Heart left ventricle (tissue), 16 donors: ENCODE measurements around the gene ADGRG7. TPM values are rescaled to one million over a fixed set of nuclear protein-coding genes. Genes with fewer than 3 reads are reported as not detected.

ENCODE experiments used
- ATAC-seq, 4 donors: fragments of 200-7000 bp; cut with Tn5 transposase; one replicate each; pipeline ENCODE4 v1.9.1; 2020 to 2022; ENCODE audit warnings: moderate library complexity in 4 of 4, mild to moderate bottlenecking in 3 of 4, moderate number of reproducible peaks in 1 of 4
- DNase-seq, 5 donors: peaks; one replicate each; pipeline ENCODE4 v3.0.0-alpha.2; 2020
- H3K27ac ChIP-seq, 12 donors: fragments of 200-600 bp; sonication (generic) in 4 of 12; one replicate each; pipeline versions ENCODE4 v1.5.0 to v1.8.0; 2016 to 2022; ENCODE audit warnings: mild to moderate bottlenecking in 2 of 12
- H3K27me3 ChIP-seq, 9 donors: fragments of 200-600 bp; sonication (generic) in 2 of 9; one replicate each; pipeline versions ENCODE4 v1.5.1 to v1.8.0; 2016 to 2022; ENCODE audit warnings: mild to moderate bottlenecking in 3 of 9
- H3K36me3 ChIP-seq, 9 donors: fragments of 200-600 bp; sonication (generic) in 2 of 9; one replicate each; pipeline versions ENCODE4 v1.5.0 to v1.8.0; 2018 to 2022; ENCODE audit warnings: mild to moderate bottlenecking in 2 of 9
- H3K4me1 ChIP-seq, 12 donors: fragments of 200-600 bp; sonication (generic) in 4 of 12; one replicate each; pipeline versions ENCODE4 v1.5.0 to v1.8.0; 2016 to 2022; ENCODE audit warnings: mild to moderate bottlenecking in 3 of 12
- H3K4me3 ChIP-seq, 12 donors: fragments of 200-600 bp; sonication (generic) in 4 of 12; one replicate each; pipeline versions ENCODE4 v1.5.0 to v1.8.0; 2017 to 2022; ENCODE audit warnings: mild to moderate bottlenecking in 9 of 12, moderate library complexity in 4 of 12
- H3K9me3 ChIP-seq, 12 donors: fragments of 200-600 bp; sonication (generic) in 4 of 12; one replicate each; pipeline versions ENCODE4 v1.5.0 to v1.8.0; 2016 to 2022; ENCODE audit warnings: mild to moderate bottlenecking in 1 of 12
- POLR2A ChIP-seq, 2 donors: fragments of 450-650 bp; IDR thresholded peaks; one replicate each; pipeline ENCODE4 v1.6.1; 2017; ENCODE audit warnings: antibody characterized with exemption in 2 of 2, mild to moderate bottlenecking in 2 of 2, moderate library complexity in 2 of 2
- WGBS, 4 donors: extraction: QIAGEN DNeasy Blood & Tissue Kit in 2 of 4; methylation state at CpG; one replicate each; pipeline versions ENCODE4 v1.1.5 to v1.1.7; 2013 to 2018; 5-methylcytosine and 5-hydroxymethylcytosine counted together
- intact Hi-C, 10 donors: fragments of 100-400 bp; cut with DNase I; formaldehyde crosslinking; loops; one replicate each; pipeline versions ENCODE4 v1.11.1 to v1.14.2; 2022
- long read RNA-seq, 3 donors: library from polyadenylated mRNA; unstranded; transcript quantifications; one replicate each; pipeline ENCODE4 v2.0.0, GENCODE V29; 2020 to 2021
- polyA plus RNA-seq, 2 donors: library from polyadenylated mRNA; stranded (reverse); fragments of 200-250 nt; gene quantifications; one replicate each; pipeline ENCODE4 v1.2.3, GENCODE V29; 2013
- total RNA-seq, 9 donors: library from RNA; depleted of rRNA in 2 of 9; stranded (reverse); fragments of >200 nt in 2 of 9; fragmentation: NEBNext Ultra II Directional in 3 of 9; extraction: Animal tissue kit (Norgen Biotek cat#: 25700) in 3 of 9; gene quantifications; one replicate each; pipeline versions ENCODE4 v1.1.0 to v1.2.4, GENCODE V29; 2016 to 2023
- TF ChIP-seq, protein P1 (sequence below), 12 donors: fragments of 200-600 bp; sonication (generic) in 4 of 12; IDR thresholded peaks; one replicate each; pipeline versions ENCODE4 v1.5.0 to v1.8.0; 2018 to 2022; ENCODE audit warnings: antibody characterized with exemption in 12 of 12, mild to moderate bottlenecking in 5 of 12
- donor health status: ischemic (EF 13 %, LVEDD 7.1; RV severe dilation, severe dysfunction).
- donor health status: healthy with polysubstance abuse.
- donor health status: DM: no; HTN: yes; CAD: no.
- donor health status: DM: no; HTN: no; CAD: no.
- donor health status: ischemic (EF 25% LVEDD 6.9; RV normal size, moderate dysfunction).
- donor health status: ischemic (EF 25% LVEDD 5.7; RV mildly dilated, moderate dysfunction).
- donor health status: healthy.
- donor health status: DM: yes; HTN: yes; CAD: no.
- donor health status: ischemic (EF 35%, LVEDD 5.7; RV mildly dilated, moderate dysfunction).
- donor health status: nonischemic (EF 11% LVEDD 7.7; RV severe dilation, severe dysfunction).
- donor health status: DM: yes; HTN: yes; CAD: no.
- donor health status: PGD.
- donor health status: ischemic (EF 29% LVEDD 5.4; RV normal size, mild dysfunction).
- donor health status: nonischemic (EF 23%, LVEDD 6.1; RV moderate dilation, normal function).

The ADGRG7 gene, protein sequence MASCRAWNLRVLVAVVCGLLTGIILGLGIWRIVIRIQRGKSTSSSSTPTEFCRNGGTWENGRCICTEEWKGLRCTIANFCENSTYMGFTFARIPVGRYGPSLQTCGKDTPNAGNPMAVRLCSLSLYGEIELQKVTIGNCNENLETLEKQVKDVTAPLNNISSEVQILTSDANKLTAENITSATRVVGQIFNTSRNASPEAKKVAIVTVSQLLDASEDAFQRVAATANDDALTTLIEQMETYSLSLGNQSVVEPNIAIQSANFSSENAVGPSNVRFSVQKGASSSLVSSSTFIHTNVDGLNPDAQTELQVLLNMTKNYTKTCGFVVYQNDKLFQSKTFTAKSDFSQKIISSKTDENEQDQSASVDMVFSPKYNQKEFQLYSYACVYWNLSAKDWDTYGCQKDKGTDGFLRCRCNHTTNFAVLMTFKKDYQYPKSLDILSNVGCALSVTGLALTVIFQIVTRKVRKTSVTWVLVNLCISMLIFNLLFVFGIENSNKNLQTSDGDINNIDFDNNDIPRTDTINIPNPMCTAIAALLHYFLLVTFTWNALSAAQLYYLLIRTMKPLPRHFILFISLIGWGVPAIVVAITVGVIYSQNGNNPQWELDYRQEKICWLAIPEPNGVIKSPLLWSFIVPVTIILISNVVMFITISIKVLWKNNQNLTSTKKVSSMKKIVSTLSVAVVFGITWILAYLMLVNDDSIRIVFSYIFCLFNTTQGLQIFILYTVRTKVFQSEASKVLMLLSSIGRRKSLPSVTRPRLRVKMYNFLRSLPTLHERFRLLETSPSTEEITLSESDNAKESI
- total RNA-seq (under 1 TPM in 1 of 9 donors, not detected in 8; 0.23 TPM), polyA plus RNA-seq (not detected)
- long read RNA-seq, donor 1 = 0 reads
- long read RNA-seq, donor 2 = 0 reads
- long read RNA-seq, donor 3 = 0 reads

DNA sequence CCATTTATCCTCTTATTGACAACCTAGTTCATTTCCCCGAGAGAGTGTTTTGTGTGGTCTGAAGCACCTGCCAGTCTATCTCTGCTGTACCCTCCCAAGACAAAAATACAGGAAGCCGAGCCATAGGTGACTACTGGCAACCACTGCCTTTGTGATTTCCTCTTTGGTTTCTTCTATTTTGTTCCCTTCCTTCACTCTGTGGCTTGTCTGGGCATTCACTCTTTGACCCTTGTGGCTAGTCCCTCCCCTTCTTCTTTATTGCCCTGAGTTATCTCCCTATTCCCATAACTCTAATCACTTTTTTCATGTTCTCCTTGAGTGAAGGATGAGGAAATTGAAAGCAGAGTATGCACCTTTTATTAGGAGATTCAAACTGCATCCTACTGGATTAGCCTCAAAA, at the start of gene ADGRG7:
Gene ADGRG7 (plus strand): TSS at position 297 of the 400 bp plus-strand sequence. CDS start 256 bp downstream, outside the sequence.
- H3K36me3 ChIP-seq = no peaks in the 10 kb centered on the region
- DNase-seq = no peak
- no peak within 1 kb of the TSS for H3K27ac ChIP-seq
- peaks cover 0 to 10% (median 0%) of the 10 kb centered on the region in 9 donors for H3K27me3 ChIP-seq
- TF ChIP-seq, protein P1, sequence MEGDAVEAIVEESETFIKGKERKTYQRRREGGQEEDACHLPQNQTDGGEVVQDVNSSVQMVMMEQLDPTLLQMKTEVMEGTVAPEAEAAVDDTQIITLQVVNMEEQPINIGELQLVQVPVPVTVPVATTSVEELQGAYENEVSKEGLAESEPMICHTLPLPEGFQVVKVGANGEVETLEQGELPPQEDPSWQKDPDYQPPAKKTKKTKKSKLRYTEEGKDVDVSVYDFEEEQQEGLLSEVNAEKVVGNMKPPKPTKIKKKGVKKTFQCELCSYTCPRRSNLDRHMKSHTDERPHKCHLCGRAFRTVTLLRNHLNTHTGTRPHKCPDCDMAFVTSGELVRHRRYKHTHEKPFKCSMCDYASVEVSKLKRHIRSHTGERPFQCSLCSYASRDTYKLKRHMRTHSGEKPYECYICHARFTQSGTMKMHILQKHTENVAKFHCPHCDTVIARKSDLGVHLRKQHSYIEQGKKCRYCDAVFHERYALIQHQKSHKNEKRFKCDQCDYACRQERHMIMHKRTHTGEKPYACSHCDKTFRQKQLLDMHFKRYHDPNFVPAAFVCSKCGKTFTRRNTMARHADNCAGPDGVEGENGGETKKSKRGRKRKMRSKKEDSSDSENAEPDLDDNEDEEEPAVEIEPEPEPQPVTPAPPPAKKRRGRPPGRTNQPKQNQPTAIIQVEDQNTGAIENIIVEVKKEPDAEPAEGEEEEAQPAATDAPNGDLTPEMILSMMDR (IDR thresholded peaks at IDR 0.05) = no peak
- TF ChIP-seq POLR2A (IDR thresholded peaks at IDR 0.05) = no peak
- intact Hi-C loops = no loop called here
- no peaks in the 10 kb centered on the region for H3K4me1 ChIP-seq
- H3K9me3 ChIP-seq = no peaks in the 10 kb centered on the region
- no peak for ATAC-seq
- no peak within 1 kb of the TSS for H3K4me3 ChIP-seq
- 64 to 89% (median 73%) methylated on average over 2 of the region's 2 CpGs for WGBS, 4 donors

- H3K4me1 ChIP-seq = peaks cover 0 to 7% (median 0%) of the 10 kb centered on the region in 12 donors
- TF ChIP-seq, protein P1 (IDR thresholded peaks at IDR 0.05) = no peak
- TF ChIP-seq POLR2A (IDR thresholded peaks at IDR 0.05) = no peak
- no peak for DNase-seq
- 74 to 85% (median 82%) methylated on average over 4 of the region's 4 CpGs for WGBS, 4 donors
- H3K36me3 ChIP-seq = no peaks in the 10 kb centered on the region
- H3K9me3 ChIP-seq = no peaks in the 10 kb centered on the region
- no peak overlapping the region for H3K4me3 ChIP-seq
- no peak for ATAC-seq
- H3K27ac ChIP-seq = no peak overlapping the region
- H3K27me3 ChIP-seq = no peaks in the 10 kb centered on the region
- intact Hi-C loops = no loop called here
Observed at GRCh38 chr3:100560426-100560825, 49.0 kb upstream of the ADGRG7 start.

- TF ChIP-seq, protein P1 (IDR thresholded peaks at IDR 0.05) = no peak
- TF ChIP-seq POLR2A (IDR thresholded peaks at IDR 0.05) = no peak
- no peak overlapping the region for H3K4me3 ChIP-seq
- H3K27me3 ChIP-seq = no peaks in the 10 kb centered on the region
- ATAC-seq (no peak), DNase-seq (no peak)
- no peaks in the 10 kb centered on the region for H3K36me3 ChIP-seq
- intact Hi-C loops = no loop called here
- H3K27ac ChIP-seq = no peak overlapping the region
- no peaks in the 10 kb centered on the region for H3K9me3 ChIP-seq
- 79 to 86% (median 83%) methylated on average over 7 of the region's 7 CpGs for WGBS, 4 donors
- peaks cover 0 to 7% (median 0%) of the 10 kb centered on the region in 12 donors for H3K4me1 ChIP-seq
Observed at GRCh38 chr3:100561459-100562158, 47.8 kb upstream of the ADGRG7 start.
